Sigmoid colon (tissue), 4 donors: Measurements from ENCODE around the gene FANK1.

Source experiments
- POLR2A ChIP-seq, 2 donors: fragments of 450-650 bp; IDR thresholded peaks; one replicate each; pipeline ENCODE4 v1.6.1; 2016; ENCODE audit warnings: antibody characterized with exemption in 2 of 2, mild to moderate bottlenecking in 2 of 2, moderate library complexity in 2 of 2
- POLR2AphosphoS5 ChIP-seq, 4 donors: sonication (generic); formaldehyde crosslinking; IDR thresholded peaks; one replicate each; pipeline ENCODE4 v1.6.1; 2017; ENCODE audit warnings: antibody characterized with exemption in 4 of 4
- TF ChIP-seq, protein P1 (sequence below), 4 experiments: fragments of 450-650 bp in 3 of 4; fragments of 200-600 bp in 1 of 4; IDR thresholded peaks; one replicate each; pipeline ENCODE4 v1.5.1; 2016 to 2019; ENCODE audit warnings: antibody characterized with exemption in 4 of 4, mild to moderate bottlenecking in 3 of 4, moderate library complexity in 2 of 4

DNA sequence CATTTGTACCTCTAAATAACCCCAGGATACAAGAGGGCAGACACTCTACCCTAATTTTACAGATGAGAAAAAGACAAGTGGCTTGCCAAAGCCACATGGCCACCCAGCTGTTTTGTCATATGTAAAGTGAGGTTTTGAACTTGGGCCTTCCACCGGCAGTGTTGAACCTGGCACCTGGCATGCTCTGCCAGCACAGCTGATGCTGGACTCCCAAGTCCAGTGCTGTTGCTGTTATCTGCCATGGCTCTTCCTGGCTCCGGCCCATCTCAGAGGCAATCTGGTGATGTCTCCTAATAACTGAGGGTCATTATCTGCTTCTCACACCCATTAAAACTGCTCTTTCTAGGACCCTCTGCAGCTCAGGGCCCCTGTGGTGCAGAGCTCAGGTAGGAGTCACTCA is 48.0 kb upstream of the FANK1 start:
- TF ChIP-seq POLR2A (IDR thresholded peaks at IDR 0.05): no peak
- TF ChIP-seq, protein P1, sequence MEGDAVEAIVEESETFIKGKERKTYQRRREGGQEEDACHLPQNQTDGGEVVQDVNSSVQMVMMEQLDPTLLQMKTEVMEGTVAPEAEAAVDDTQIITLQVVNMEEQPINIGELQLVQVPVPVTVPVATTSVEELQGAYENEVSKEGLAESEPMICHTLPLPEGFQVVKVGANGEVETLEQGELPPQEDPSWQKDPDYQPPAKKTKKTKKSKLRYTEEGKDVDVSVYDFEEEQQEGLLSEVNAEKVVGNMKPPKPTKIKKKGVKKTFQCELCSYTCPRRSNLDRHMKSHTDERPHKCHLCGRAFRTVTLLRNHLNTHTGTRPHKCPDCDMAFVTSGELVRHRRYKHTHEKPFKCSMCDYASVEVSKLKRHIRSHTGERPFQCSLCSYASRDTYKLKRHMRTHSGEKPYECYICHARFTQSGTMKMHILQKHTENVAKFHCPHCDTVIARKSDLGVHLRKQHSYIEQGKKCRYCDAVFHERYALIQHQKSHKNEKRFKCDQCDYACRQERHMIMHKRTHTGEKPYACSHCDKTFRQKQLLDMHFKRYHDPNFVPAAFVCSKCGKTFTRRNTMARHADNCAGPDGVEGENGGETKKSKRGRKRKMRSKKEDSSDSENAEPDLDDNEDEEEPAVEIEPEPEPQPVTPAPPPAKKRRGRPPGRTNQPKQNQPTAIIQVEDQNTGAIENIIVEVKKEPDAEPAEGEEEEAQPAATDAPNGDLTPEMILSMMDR (IDR thresholded peaks at IDR 0.05): no peak
- TF ChIP-seq POLR2AphosphoS5 (IDR thresholded peaks at IDR 0.05): no peak
